ENCODE data around the gene CCDC146.
"Not testable (repeated sequence)": the region's sequence is repeated elsewhere in the genome, so short reads cannot be mapped to it uniquely, and the experiment has no call there.

CCDC146 gene

GRCh38 chr7:77152232-77152631 lies 29.8 kb downstream of the CCDC146 start:
- DNase-seq, result not testable (repeated sequence)

- DNase-seq, result not testable (repeated sequence)
These were observed 32.6 kb downstream of the CCDC146 start for GRCh38 chr7:77154917-77155464.

GRCh38 chr7:77155601-77156377 lies 33.4 kb downstream of the CCDC146 start:
- DNase-seq, result not testable (repeated sequence)

- DNase-seq, result not testable (repeated sequence)
These were observed 34.6 kb downstream of the CCDC146 start for GRCh38 chr7:77157034-77157433.

GRCh38 chr7:77157446-77157845 lies 35.0 kb downstream of the CCDC146 start:
- no peak for DNase-seq

- not testable (repeated sequence) for DNase-seq
These were observed 48.7 kb downstream of the CCDC146 start for GRCh38 chr7:77171073-77171472.

- DNase-seq, result not testable (repeated sequence)
These were observed 50.2 kb downstream of the CCDC146 start for GRCh38 chr7:77172437-77173172.

- not testable (repeated sequence) for DNase-seq
These were observed 52.0 kb downstream of the CCDC146 start for GRCh38 chr7:77174418-77174817.

GRCh38 chr7:77175274-77175800 lies 52.9 kb downstream of the CCDC146 start:
- not testable (repeated sequence) for DNase-seq

GRCh38 chr7:77177321-77177904 lies 55.0 kb downstream of the CCDC146 start:
- not testable (repeated sequence) for DNase-seq

GRCh38 chr7:77178024-77178423 lies 55.6 kb downstream of the CCDC146 start:
- not testable (repeated sequence) for DNase-seq

GRCh38 chr7:77181015-77181595 lies 58.7 kb downstream of the CCDC146 start:
- DNase-seq, result no peak

- DNase-seq, result no peak
These were observed 59.3 kb downstream of the CCDC146 start for GRCh38 chr7:77181734-77182133.

- DNase-seq, result no peak
These were observed 59.8 kb downstream of the CCDC146 start for GRCh38 chr7:77182261-77182660.

- no peak for DNase-seq
These were observed 62.0 kb downstream of the CCDC146 start for GRCh38 chr7:77184463-77184862.

- DNase-seq, result no peak
These were observed 62.6 kb downstream of the CCDC146 start for GRCh38 chr7:77184990-77185389.

- no peak for DNase-seq
These were observed 63.5 kb downstream of the CCDC146 start for GRCh38 chr7:77185866-77186265.

- no peak for DNase-seq
These were observed 66.5 kb downstream of the CCDC146 start for GRCh38 chr7:77188731-77189437.

- no peak for DNase-seq
These were observed 74.7 kb downstream of the CCDC146 start for GRCh38 chr7:77197141-77197540.

- peak; percentile 42 for DNase-seq
These were observed 76.9 kb downstream of the CCDC146 start, which contains the start of gene FGL2 for GRCh38 chr7:77199013-77199966. Gene FGL2 (minus strand): TSS chr7:77199819. CDS start chr7:77199793, 26 bp downstream.

GRCh38 chr7:77200542-77200941 lies 78.1 kb downstream of the CCDC146 start:
- DNase-seq, result no peak
